GM19035 (cell line): ENCODE measurements around the gene MXI1.
A peak's percentile ranks its signal among the peaks of the same experiment; 100 is the strongest.
"Not testable (repeated sequence)": the region's sequence is repeated elsewhere in the genome, so short reads cannot be mapped to it uniquely, and the experiment has no call there.

Source experiments
- ATAC-seq: cut with Tn5 transposase; IDR thresholded peaks from one replicate; pipeline ENCODE4 v1.9.1; 2021; ENCODE audit not compliant: unreplicated experiment

MXI1 gene

DNA sequence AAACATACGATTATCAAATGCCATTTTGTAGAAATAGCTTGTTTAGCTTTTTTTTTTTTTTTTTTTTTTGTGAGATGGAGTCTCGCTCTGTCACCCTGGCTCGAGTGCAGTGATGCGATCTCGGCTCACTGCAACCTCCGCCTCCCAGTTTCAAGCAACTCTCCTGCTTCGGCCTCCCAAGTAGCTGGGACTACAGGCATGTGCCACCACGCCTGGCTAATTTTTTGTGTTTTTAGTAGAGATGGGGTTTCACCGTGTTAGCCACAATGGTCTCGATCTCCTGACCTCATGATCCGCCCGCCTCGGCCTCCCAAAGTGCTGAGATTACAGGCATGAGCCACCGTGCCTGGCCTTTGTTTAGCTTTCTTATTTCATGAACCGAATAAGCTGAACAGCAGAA, 65.6 kb downstream of the MXI1 start:
- not testable (repeated sequence) for ATAC-seq

- ATAC-seq: no peak
Measured at GRCh38 chr10:110273474-110273873, 66.1 kb downstream of the MXI1 start.

- ATAC-seq: no peak
Measured at GRCh38 chr10:110274072-110274627, 66.7 kb downstream of the MXI1 start.

DNA sequence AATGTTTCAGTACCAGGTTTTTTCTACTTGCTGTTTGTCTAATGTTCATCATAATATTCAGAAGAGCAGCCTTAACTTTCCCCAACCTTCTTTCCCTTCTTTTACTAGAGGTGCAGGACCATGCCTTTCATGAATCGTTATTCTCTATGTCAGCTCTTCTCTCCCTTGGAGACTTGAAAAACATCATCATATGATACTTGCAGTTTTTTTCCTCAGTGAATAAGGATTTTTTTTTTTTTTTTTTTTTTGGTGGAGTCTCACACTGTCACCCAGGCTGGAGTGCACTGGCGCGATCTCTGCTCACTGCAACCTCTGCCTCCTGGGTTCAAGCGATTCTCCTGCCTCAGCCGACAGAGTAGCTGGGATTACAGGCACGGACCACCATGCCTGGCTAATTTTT, 67.2 kb downstream of the MXI1 start:
- ATAC-seq: no peak

DNA sequence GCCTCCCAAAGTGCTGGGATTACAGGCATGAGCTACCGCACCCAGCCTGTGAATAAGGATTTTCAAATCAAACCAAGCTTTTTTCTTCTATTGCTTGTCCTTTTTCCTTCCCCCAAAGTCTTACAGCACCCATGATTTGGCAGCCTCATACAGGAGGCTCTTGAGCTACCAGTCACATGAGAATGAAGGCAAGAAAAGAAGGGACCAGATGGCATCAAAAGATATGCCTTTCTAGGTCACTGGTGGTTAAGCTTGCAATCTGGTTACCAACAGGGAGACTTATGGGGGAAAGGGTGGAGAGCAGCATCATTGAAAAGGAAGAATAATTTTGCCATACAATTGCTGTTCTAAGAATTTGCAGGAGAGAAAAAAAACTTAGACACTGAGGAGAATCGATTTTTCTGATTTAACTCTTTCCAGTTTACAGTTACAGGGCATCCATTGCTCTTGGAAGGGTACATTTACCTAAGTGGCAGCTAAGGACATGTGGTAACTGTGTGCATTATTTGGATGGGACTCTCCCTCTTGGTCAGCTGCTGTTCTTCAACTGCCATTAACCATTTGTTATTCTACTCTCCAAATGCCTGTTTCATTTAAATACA, 67.8 kb downstream of the MXI1 start:
- ATAC-seq: no peak

DNA sequence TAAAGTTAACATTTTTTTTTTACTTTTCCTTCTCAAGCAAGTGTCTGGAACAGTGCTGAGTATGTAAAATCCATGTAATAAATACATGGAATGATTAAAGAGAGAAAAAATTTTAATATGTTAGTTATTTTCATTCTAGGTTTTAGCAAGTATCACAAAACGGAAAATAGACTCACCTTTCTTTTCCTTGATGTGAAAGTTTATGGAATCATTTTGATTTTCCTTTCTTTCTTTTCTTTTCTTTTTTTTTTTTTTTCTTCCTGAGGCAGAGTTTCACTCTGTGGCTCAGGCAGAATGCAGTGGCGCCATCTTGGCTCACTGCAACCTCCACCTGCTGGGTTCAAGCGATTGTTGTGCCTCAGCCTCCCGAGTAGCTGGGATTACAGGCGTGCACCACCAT, 69.2 kb downstream of the MXI1 start:
- no peak for ATAC-seq

DNA sequence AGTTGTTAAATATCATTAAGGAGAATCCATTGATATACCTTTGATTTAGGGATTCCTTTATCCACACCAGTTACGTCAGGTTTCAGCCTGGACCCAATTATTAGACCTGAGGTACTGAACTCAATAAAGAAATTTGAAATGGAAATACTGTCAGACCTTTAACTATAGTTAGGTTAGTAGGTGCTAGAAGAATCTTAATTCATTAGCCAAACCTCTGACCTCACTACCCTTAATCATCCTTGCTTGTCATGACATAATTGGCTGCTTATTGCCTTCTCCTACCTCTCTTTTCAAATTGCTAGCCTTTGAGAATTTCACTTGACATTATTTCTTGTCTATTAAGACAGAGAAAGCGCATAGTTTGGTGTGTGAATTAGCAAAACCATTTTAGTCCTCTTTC, 70.2 kb downstream of the MXI1 start:
- ATAC-seq: no peak

- ATAC-seq: no peak
Measured at GRCh38 chr10:110278562-110279406, 71.4 kb downstream of the MXI1 start.

- no peak for ATAC-seq
Measured at GRCh38 chr10:110279407-110279986, 72.1 kb downstream of the MXI1 start.

- ATAC-seq: no peak
Measured at GRCh38 chr10:110284262-110284661, 76.9 kb downstream of the MXI1 start.

GRCh38 chr10:110285501-110285900, 78.1 kb downstream of the MXI1 start:
- no peak for ATAC-seq

DNA sequence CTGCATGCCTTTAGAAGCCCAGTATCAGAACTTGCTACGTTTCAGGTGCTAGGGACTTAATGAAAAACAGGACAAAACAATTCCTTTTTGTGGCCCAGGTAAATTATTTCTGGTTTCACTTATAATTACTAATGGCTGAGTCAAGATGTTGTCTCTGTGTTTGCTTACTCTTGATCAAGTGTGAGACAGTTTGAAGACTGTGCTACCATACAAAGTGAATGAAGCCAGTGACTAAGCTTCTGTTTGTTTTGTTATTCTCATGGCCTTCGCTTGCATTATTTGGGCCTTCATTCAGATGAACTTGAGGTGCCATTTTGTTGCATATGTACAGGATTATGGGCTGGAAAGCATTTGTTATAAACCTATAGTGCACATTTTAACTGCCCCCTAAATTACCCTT, 79.4 kb downstream of the MXI1 start:
- ATAC-seq: no peak

DNA sequence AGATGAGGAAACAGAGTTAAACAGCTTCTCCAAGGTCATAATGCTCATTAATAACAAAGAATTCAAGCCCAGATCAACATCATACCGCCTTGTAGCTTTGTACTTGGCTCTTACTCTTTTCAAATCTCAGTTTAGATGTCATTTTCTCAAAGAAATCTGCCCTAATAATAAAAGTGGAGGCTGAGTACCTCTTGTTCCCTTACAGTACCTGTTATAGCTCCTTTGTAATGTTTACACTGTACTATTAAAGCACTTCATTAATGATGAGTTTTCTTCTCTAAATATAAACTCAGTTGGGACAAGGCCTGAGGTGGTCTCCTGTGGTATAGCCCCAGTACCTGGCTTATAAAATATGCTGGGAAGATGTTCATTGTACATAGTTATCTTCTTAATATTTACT, 89.6 kb downstream of the MXI1 start:
- ATAC-seq: no peak

- no peak for ATAC-seq
Measured at GRCh38 chr10:110300486-110300986, 93.1 kb downstream of the MXI1 start.

GRCh38 chr10:110303681-110304080, 96.3 kb downstream of the MXI1 start:
- no peak for ATAC-seq

DNA sequence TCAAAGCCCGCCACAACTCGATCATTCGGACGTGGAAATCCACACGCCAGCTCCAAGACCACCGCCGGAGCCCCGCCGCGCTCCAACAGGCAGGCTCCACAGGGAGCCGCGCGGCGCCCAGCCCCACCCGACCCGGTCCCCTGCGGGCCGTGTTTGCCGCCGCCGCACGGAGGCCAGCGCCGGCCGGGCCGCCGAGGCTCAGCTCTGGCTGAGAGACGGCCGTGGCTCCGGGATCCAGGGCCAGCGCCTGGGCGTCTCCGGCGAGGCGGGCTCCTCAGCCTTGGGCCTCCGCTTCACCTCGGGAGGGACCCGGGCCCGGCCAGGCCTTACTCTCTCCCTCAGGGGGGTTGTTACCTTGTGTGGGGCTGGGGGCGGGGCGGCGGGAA, 97.0 kb downstream of the MXI1 start:
- peak; percentile 48 for ATAC-seq

- peak; percentile 91 for ATAC-seq
Measured at GRCh38 chr10:110304780-110305421, 97.5 kb downstream of the MXI1 start, which contains the start of gene SMNDC1. SMNDC1 (minus strand) TSS chr10:110304920; CDS start chr10:110303587, 1,333 bp downstream.

DNA sequence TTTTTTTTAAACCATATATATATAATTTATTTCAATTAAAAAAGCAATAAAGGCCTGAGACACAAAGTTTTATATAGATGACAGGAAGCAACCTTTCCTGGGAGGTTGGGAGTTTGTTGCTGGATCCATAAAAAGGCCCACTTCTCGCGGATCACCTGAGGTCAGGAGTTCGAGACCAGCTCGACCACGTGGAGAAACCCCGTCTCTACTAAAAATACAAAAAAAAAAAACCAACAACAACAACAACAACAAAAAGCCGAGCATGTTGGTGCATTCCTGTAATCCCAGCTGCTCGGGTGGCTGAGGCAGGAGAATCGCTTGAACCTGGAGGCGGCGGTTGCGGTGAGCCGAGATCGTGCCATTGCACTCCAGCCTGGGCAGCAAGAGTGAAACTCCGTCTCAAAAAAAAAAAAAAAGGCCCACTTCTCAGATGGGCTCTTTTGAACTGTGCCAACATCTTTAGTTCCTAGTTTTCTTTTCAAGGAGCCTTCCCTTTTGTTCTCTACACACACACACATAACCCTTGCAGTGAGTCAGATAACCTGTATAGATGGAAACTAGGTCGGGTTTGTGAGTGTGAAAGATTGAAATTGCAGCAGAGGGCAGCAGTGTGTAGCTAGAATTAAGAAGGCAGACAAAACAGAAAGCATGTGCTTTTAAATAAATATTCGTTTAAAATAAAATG, 98.5 kb downstream of the MXI1 start:
- peak; percentile 48 for ATAC-seq

DNA sequence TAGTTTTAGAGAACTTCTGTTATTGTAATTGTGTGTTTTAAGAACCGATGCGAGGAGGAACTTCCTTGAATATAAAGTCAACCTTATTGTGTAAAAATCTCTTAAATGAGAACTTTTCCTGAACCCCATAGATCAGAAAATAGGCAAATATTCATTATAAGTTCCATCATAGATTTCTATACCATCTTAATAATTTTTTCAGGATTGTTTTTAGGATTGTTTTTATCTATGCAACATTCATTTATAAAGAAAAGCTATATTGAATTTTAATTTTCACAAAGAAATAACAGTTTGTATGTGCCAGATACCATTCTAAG, 99.0 kb downstream of the MXI1 start:
- ATAC-seq: no peak

DNA sequence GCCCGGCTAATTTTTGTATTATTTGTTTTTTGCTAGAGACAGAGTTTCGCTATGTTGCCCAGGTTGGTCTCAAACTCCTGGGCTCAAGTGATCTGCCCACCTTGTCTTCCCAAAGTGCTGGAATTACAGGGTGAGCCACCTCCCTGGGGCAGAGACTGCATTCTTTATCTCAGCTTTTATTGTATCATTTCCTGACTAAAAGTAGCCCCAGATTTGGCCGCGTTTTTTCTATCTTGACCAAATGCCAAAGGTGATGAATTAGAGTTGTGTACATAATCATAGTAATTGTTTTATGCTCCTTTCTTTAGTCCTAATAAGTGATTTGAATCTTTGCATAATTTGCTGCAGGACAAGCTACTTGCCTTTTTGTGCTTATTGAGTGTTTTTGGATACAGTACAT, 100.4 kb downstream of the MXI1 start:
- no peak for ATAC-seq

GRCh38 chr10:110310741-110311140, 103.3 kb downstream of the MXI1 start:
- no peak for ATAC-seq
